Endothelial cell of umbilical vein (primary cell): ENCODE results near the gene IGLON5. TPM values are rescaled to one million over a fixed set of nuclear protein-coding genes. Genes with fewer than 3 reads are reported as not detected.

Experiments
- BruUV-seq: library from RNA; stranded (reverse); fragments of 400-500 nt; replicated peaks from 2 replicates; lab custom pipeline; 2021; lab: Mats Ljungman, UMichigan
- CTCF ChIA-PET: fragments of 300-600, 350-600 bp; sonication (Branson Sonifier 250); formaldehyde crosslinking; loops from one replicate; lab custom pipeline; 2021; ENCODE audit warnings: antibody characterized with exemption, inconsistent platforms; lab: Charles Lee
- POLR2A ChIA-PET: fragments of 300-600, 350-600 bp; sonication (Branson Sonifier 250); formaldehyde crosslinking; loops from one replicate; lab custom pipeline; 2021; ENCODE audit warnings: antibody characterized with exemption, inconsistent platforms; lab: Charles Lee
- DNase-seq: peaks from one replicate; pipeline ENCODE4 v3.0.0-alpha.2; 2011; ENCODE audit warnings: low read depth, low spot score
- FAIRE-seq: peaks from 2 replicates; lab custom pipeline; 2011; peaks lifted over from hg19 to GRCh38; lab: Jason Lieb, UNC
- H2AFZ ChIP-seq: 2 replicates; pipeline ENCODE4 v1.6.0; 2012; ENCODE audit warnings: low read depth, low read length, control low read depth, inconsistent platforms
- H3K27ac ChIP-seq: 2 replicates; pipeline ENCODE4 v1.5.1; 2011; ENCODE audit warnings: low read depth, mild to moderate bottlenecking, control low read depth, low read length, moderate library complexity; ENCODE audit not compliant: insufficient read depth
- H3K27me3 ChIP-seq, 2 experiments: 2 replicates each; pipeline versions ENCODE4 v1.6.0 to v1.6.1; 2011; ENCODE audit warnings: low read length in 2 of 2, mixed read lengths in 1 of 2; ENCODE audit not compliant: control insufficient read depth in 2 of 2, insufficient read depth in 2 of 2
- H3K36me3 ChIP-seq, 2 experiments: 2 replicates in 1 of 2; 3 replicates in 1 of 2; pipeline ENCODE4 v1.5.1; 2011; ENCODE audit warnings: low read length in 2 of 2, mild to moderate bottlenecking in 1 of 2, moderate library complexity in 1 of 2; ENCODE audit not compliant: control insufficient read depth in 2 of 2, insufficient read depth in 2 of 2; ENCODE audit errors: extremely low read depth in 1 of 2
- H3K4me1 ChIP-seq: 3 replicates; pipeline ENCODE4 v1.5.1; 2011; ENCODE audit warnings: mild to moderate bottlenecking, low read length; ENCODE audit not compliant: control insufficient read depth, insufficient read depth; ENCODE audit errors: extremely low read depth
- H3K4me2 ChIP-seq: 2 replicates; pipeline ENCODE4 v1.6.1; 2011; ENCODE audit warnings: low read length, control low read depth, mixed read lengths; ENCODE audit not compliant: insufficient read depth
- H3K4me3 ChIP-seq, 3 experiments: fragments of 200-600 bp in 1 of 3; sonication (generic), shearing (Covaris generic) in 1 of 3; replicated peaks in 1 of 3; 2 replicates each; pipeline ENCODE4 v1.5.1; 2011 to 2016; ENCODE audit warnings: control low read depth in 3 of 3, low read length in 3 of 3, mild to moderate bottlenecking in 2 of 3, inconsistent platforms in 1 of 3, low read depth in 1 of 3, moderate library complexity in 1 of 3; ENCODE audit not compliant: insufficient read depth in 1 of 3
- H3K79me2 ChIP-seq: 2 replicates; pipeline ENCODE4 v1.6.0; 2012; ENCODE audit warnings: low read length, inconsistent platforms; ENCODE audit not compliant: control insufficient read depth, insufficient read depth
- H3K9ac ChIP-seq: replicated peaks from 2 replicates; pipeline ENCODE3; 2011; ENCODE audit warnings: low read length, control low read depth; ENCODE audit not compliant: insufficient read depth; ENCODE audit errors: extremely low read depth
- H3K9me1 ChIP-seq: replicated peaks from 3 replicates; pipeline ENCODE4 v1.6.0; 2011; ENCODE audit warnings: mild to moderate bottlenecking, low read length; ENCODE audit not compliant: control insufficient read depth, insufficient read depth; ENCODE audit errors: extremely low read depth
- H3K9me3 ChIP-seq: replicated peaks from 2 replicates; pipeline ENCODE4 v1.5.1; 2012; ENCODE audit warnings: low read length, inconsistent platforms; ENCODE audit not compliant: control insufficient read depth, insufficient read depth
- H4K20me1 ChIP-seq: replicated peaks from 2 replicates; pipeline ENCODE3; 2011; ENCODE audit warnings: mild to moderate bottlenecking, low read length; ENCODE audit not compliant: control insufficient read depth, insufficient read depth; ENCODE audit errors: extremely low read depth
- EZH2 ChIP-seq: IDR thresholded peaks from 2 replicates; pipeline ENCODE4 v1.6.1; 2012; ENCODE audit warnings: borderline replicate concordance, low read depth, mild to moderate bottlenecking, moderate library complexity, low read length, inconsistent platforms; ENCODE audit not compliant: severe bottlenecking
- FOS ChIP-seq: IDR thresholded peaks from 2 replicates; pipeline ENCODE4 v1.6.1; 2011; ENCODE audit warnings: mild to moderate bottlenecking, low read length, moderate library complexity, borderline replicate concordance; ENCODE audit not compliant: insufficient read depth
- GATA2 ChIP-seq: IDR thresholded peaks from 2 replicates; pipeline ENCODE4 v1.7.0; 2011; ENCODE audit warnings: low read depth, mild to moderate bottlenecking, moderate library complexity, mixed read lengths, low read length; ENCODE audit not compliant: insufficient read length, insufficient read depth
- JUN ChIP-seq: IDR thresholded peaks from 2 replicates; pipeline ENCODE4 v1.6.1; 2011; ENCODE audit warnings: borderline replicate concordance, low read depth; ENCODE audit not compliant: insufficient read length, insufficient read depth
- MYC ChIP-seq: IDR thresholded peaks from one replicate; pipeline ENCODE4 v1.6.1; 2011; ENCODE audit warnings: mild to moderate bottlenecking, low read depth, low read length
- POLR2A ChIP-seq: IDR thresholded peaks from 2 replicates; pipeline ENCODE4 v1.6.1; 2012; ENCODE audit warnings: low read depth, mild to moderate bottlenecking, control low read depth, low read length
- POLR2AphosphoS5 ChIP-seq: IDR thresholded peaks from 2 replicates; pipeline ENCODE4 v1.6.1; 2012; ENCODE audit warnings: low read depth, mild to moderate bottlenecking, control low read depth, low read length, moderate library complexity; ENCODE audit not compliant: insufficient read depth
- dilution Hi-C: fragments of 300-500 bp; cut with MboI; formaldehyde crosslinking; loops from one replicate; pipeline ENCODE4 v1.15.0; 2019; ENCODE audit warnings: low sequenced_read_pairs; ENCODE audit not compliant: extremely low pct_ligation_motif_present
- intact Hi-C: fragments of 100-400 bp; cut with micrococcal nuclease; formaldehyde crosslinking; loops from one replicate; pipeline ENCODE4 v1.10.0; 2022
- polyA plus RNA-seq, 4 experiments: library from polyadenylated mRNA; depleted of rRNA in 3 of 4; stranded (reverse) in 3 of 4; unstranded in 1 of 4; fragments of >200 nt; gene quantifications; 2 replicates each; pipeline versions ENCODE4 v1.2.1 to v1.2.3, GENCODE V29; 2011 to 2012; ENCODE audit warnings: missing spikeins in 1 of 4
- total RNA-seq: library from RNA; stranded (reverse); gene quantifications from 2 replicates; pipeline ENCODE4 v1.2.3, GENCODE V29; 2021
- TF ChIP-seq, protein P1 (sequence below), 2 donors: IDR thresholded peaks; 1 replicate in 1 of 2; 2 replicates in 1 of 2; pipeline ENCODE4 v1.5.1; 2011; ENCODE audit warnings: low read length in 2 of 2, mild to moderate bottlenecking in 2 of 2, moderate library complexity in 2 of 2, control low read depth in 1 of 2, inconsistent platforms in 1 of 2, low read depth in 1 of 2; ENCODE audit not compliant: insufficient read depth in 1 of 2; ENCODE audit errors: extremely low read depth in 1 of 2
- TF ChIP-seq, protein P2 (sequence below): IDR thresholded peaks from 2 replicates; pipeline ENCODE4 v1.6.1; 2011; ENCODE audit not compliant: insufficient read depth, insufficient read length

Gene IGLON5
- total and polyA plus RNA-seq, 2 donors (not counting 3 experiments of a cell fraction or from before 2014, with no cell fraction given) = not detected

DNA sequence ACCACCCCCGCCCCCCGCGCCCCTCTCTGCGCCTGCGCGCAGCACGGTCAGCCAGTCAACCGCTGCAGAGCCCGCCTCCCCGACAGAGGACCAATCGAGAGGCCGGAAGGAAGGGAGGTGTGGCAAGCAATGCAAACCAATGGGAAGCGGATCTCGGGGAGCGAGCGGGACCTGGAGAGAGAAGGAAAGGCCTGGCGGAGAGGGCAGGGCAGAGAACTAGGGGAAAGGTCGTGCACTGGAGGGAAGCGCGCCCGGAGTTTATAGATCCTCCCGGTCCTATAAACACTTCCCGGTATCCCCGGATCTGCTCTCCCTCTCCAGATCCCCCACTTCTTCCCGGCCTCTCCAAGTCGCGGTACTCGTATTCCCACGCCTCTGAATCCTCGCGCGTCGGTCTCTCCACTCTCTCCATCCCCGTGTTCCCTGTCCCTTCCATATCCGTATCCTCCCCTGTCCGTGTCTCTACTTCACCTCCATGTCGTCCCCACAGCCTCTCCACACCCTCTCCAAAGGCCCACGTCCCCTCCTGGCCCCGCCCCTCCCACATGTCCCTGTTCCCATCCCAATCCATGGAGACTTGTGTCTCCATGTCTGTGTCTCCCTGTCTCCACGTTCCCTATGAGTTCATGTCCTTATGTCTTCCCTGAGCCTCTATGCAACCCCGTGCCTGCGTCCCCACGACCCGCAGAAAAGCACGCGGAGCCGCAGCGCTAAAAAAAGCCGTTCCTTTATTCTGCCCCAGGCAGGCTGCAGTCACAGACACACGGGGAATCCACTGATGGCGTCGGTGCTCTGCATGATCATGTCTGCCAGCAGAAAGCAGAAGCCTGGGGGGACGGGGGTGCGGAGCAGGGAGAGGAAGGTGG, 55.2 kb downstream of the IGLON5 start:
- no TSS peak for BruUV-seq
- FAIRE-seq = peak; percentile 98
- Histone ChIP-seq H3K9me1 (no peaks in the 10 kb centered on the region), H3K9ac (peak overlapping the region; percentile 89), H4K20me1 (no peaks in the 10 kb centered on the region), H2AFZ (peak overlapping the region; percentile 23), H3K27me3 (no peaks in the 10 kb centered on the region), H3K4me2 (peak overlapping the region; percentile 75), H3K9me3 (no peaks in the 10 kb centered on the region), H3K4me3 (peak overlapping the region; percentile 40 to 87 (median 63)), H3K4me1 (peaks cover 18% of the 10 kb centered on the region), H3K36me3 (no peaks in the 10 kb centered on the region), H3K27ac (peak overlapping the region; percentile 18), H3K79me2 (peaks cover 5% of the 10 kb centered on the region)
- ChIA-PET CTCF (interaction anchor here (1.0 to 3.6 kb wide), 3 partner anchors 27 to 295 kb away, joined by 3 to 27 read pairs (median 6); no protein-coding TSS in a partner anchor), POLR2A (interaction anchor here (0.6 to 1.7 kb wide), 3 partner anchors 27 to 290 kb away, joined by 3 to 8 read pairs (median 4); no protein-coding TSS in a partner anchor)
- intact Hi-C loops = loop anchor here (1.0 to 5.0 kb wide), 6 partner anchors 27 to 323 kb away; partner anchors contain the start of gene CTU1
- peak; percentile 89 for TF ChIP-seq POLR2A
- peak; percentile 42 for TF ChIP-seq POLR2AphosphoS5
- TF ChIP-seq EZH2 = no peak
- DNase-seq = peak; percentile 97
- dilution Hi-C loops = no loop called here

DNA sequence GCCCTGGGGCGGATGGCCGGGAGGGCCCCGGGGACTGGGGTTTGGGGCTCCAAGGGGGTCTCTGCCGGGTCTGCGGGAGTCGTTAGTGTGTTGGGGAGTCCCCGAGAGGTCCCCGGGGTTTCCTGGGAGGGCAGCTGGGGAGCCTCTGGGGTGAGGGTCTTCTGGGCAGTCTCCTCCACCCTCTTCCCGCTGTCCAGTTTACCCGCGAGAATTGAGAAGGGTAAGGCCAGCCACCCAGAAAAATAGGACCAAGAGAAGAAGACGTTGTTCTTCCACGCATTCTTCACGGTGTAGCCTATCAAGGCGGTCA, 55.8 kb downstream of the IGLON5 start:
- Histone ChIP-seq H2AFZ (peak overlapping the region; percentile 30), H3K4me2 (peak overlapping the region; percentile 75), H3K27me3 (no peaks in the 10 kb centered on the region), H3K9me3 (no peaks in the 10 kb centered on the region), H3K27ac (peak overlapping the region; percentile 18), H3K4me3 (peak overlapping the region; percentile 40 to 63 (median 51)), H3K79me2 (peaks cover 5% of the 10 kb centered on the region), H3K9me1 (no peaks in the 10 kb centered on the region), H4K20me1 (no peaks in the 10 kb centered on the region), H3K36me3 (no peaks in the 10 kb centered on the region), H3K9ac (peak overlapping the region; percentile 25), H3K4me1 (peaks cover 15% of the 10 kb centered on the region)
- no TSS peak for BruUV-seq
- intact Hi-C loops (loop anchor here (1.0 to 5.0 kb wide), 6 partner anchors 27 to 322 kb away; partner anchors contain the start of gene CTU1), dilution Hi-C loops (no loop called here)
- TF ChIP-seq POLR2AphosphoS5 (no peak), MYC (no peak), EZH2 (no peak), POLR2A (no peak), GATA2 (no peak), FOS (no peak), JUN (no peak)
- TF ChIP-seq, protein P1, sequence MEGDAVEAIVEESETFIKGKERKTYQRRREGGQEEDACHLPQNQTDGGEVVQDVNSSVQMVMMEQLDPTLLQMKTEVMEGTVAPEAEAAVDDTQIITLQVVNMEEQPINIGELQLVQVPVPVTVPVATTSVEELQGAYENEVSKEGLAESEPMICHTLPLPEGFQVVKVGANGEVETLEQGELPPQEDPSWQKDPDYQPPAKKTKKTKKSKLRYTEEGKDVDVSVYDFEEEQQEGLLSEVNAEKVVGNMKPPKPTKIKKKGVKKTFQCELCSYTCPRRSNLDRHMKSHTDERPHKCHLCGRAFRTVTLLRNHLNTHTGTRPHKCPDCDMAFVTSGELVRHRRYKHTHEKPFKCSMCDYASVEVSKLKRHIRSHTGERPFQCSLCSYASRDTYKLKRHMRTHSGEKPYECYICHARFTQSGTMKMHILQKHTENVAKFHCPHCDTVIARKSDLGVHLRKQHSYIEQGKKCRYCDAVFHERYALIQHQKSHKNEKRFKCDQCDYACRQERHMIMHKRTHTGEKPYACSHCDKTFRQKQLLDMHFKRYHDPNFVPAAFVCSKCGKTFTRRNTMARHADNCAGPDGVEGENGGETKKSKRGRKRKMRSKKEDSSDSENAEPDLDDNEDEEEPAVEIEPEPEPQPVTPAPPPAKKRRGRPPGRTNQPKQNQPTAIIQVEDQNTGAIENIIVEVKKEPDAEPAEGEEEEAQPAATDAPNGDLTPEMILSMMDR (IDR thresholded peaks at IDR 0.05; ENCODE audit: extremely low read depth in 1 of 2, insufficient read depth in 1 of 2, low read depth in 1 of 2, low read length in 2 of 2) = no peak
- TF ChIP-seq, protein P2, sequence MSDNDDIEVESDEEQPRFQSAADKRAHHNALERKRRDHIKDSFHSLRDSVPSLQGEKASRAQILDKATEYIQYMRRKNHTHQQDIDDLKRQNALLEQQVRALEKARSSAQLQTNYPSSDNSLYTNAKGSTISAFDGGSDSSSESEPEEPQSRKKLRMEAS = no peak
- ChIA-PET POLR2A (interaction anchor here (1.7 kb wide), 1 partner anchor 28 kb away, joined by 8 read pairs; no protein-coding TSS in a partner anchor), CTCF (interaction anchor here (0.8 to 1.8 kb wide), 3 partner anchors 10 to 294 kb away, joined by 4 to 23 read pairs (median 6); no protein-coding TSS in a partner anchor)
- DNase-seq (no peak), FAIRE-seq (no peak)
